Endothelial cell of umbilical vein (primary cell): Measurements from ENCODE around the gene MGAT5. TPM values are rescaled to one million over a fixed set of nuclear protein-coding genes. Genes with fewer than 3 reads are reported as not detected.

Source experiments
- BruUV-seq: library from RNA; stranded (reverse); fragments of 400-500 nt; replicated peaks from 2 replicates; lab custom pipeline; 2021; lab: Mats Ljungman, UMichigan
- CTCF ChIA-PET: fragments of 300-600, 350-600 bp; sonication (Branson Sonifier 250); formaldehyde crosslinking; loops from one replicate; lab custom pipeline; 2021; ENCODE audit warnings: antibody characterized with exemption, inconsistent platforms; lab: Charles Lee
- POLR2A ChIA-PET: fragments of 300-600, 350-600 bp; sonication (Branson Sonifier 250); formaldehyde crosslinking; loops from one replicate; lab custom pipeline; 2021; ENCODE audit warnings: antibody characterized with exemption, inconsistent platforms; lab: Charles Lee
- DNase-seq: peaks from one replicate; pipeline ENCODE4 v3.0.0-alpha.2; 2011; ENCODE audit warnings: low read depth, low spot score
- FAIRE-seq: peaks from 2 replicates; lab custom pipeline; 2011; peaks lifted over from hg19 to GRCh38; lab: Jason Lieb, UNC
- H2AFZ ChIP-seq: 2 replicates; pipeline ENCODE4 v1.6.0; 2012; ENCODE audit warnings: low read depth, low read length, control low read depth, inconsistent platforms
- H3K27ac ChIP-seq: 2 replicates; pipeline ENCODE4 v1.5.1; 2011; ENCODE audit warnings: low read depth, mild to moderate bottlenecking, control low read depth, low read length, moderate library complexity; ENCODE audit not compliant: insufficient read depth
- H3K27me3 ChIP-seq, 2 experiments: 2 replicates each; pipeline versions ENCODE4 v1.6.0 to v1.6.1; 2011; ENCODE audit warnings: low read length in 2 of 2, mixed read lengths in 1 of 2; ENCODE audit not compliant: control insufficient read depth in 2 of 2, insufficient read depth in 2 of 2
- H3K36me3 ChIP-seq, 2 experiments: 2 replicates in 1 of 2; 3 replicates in 1 of 2; pipeline ENCODE4 v1.5.1; 2011; ENCODE audit warnings: low read length in 2 of 2, mild to moderate bottlenecking in 1 of 2, moderate library complexity in 1 of 2; ENCODE audit not compliant: control insufficient read depth in 2 of 2, insufficient read depth in 2 of 2; ENCODE audit errors: extremely low read depth in 1 of 2
- H3K4me1 ChIP-seq: 3 replicates; pipeline ENCODE4 v1.5.1; 2011; ENCODE audit warnings: mild to moderate bottlenecking, low read length; ENCODE audit not compliant: control insufficient read depth, insufficient read depth; ENCODE audit errors: extremely low read depth
- H3K4me2 ChIP-seq: 2 replicates; pipeline ENCODE4 v1.6.1; 2011; ENCODE audit warnings: low read length, control low read depth, mixed read lengths; ENCODE audit not compliant: insufficient read depth
- H3K4me3 ChIP-seq, 3 experiments: fragments of 200-600 bp in 1 of 3; sonication (generic), shearing (Covaris generic) in 1 of 3; replicated peaks in 1 of 3; 2 replicates each; pipeline ENCODE4 v1.5.1; 2011 to 2016; ENCODE audit warnings: control low read depth in 3 of 3, low read length in 3 of 3, mild to moderate bottlenecking in 2 of 3, inconsistent platforms in 1 of 3, low read depth in 1 of 3, moderate library complexity in 1 of 3; ENCODE audit not compliant: insufficient read depth in 1 of 3
- H3K79me2 ChIP-seq: 2 replicates; pipeline ENCODE4 v1.6.0; 2012; ENCODE audit warnings: low read length, inconsistent platforms; ENCODE audit not compliant: control insufficient read depth, insufficient read depth
- H3K9ac ChIP-seq: replicated peaks from 2 replicates; pipeline ENCODE3; 2011; ENCODE audit warnings: low read length, control low read depth; ENCODE audit not compliant: insufficient read depth; ENCODE audit errors: extremely low read depth
- H3K9me1 ChIP-seq: replicated peaks from 3 replicates; pipeline ENCODE4 v1.6.0; 2011; ENCODE audit warnings: mild to moderate bottlenecking, low read length; ENCODE audit not compliant: control insufficient read depth, insufficient read depth; ENCODE audit errors: extremely low read depth
- H3K9me3 ChIP-seq: replicated peaks from 2 replicates; pipeline ENCODE4 v1.5.1; 2012; ENCODE audit warnings: low read length, inconsistent platforms; ENCODE audit not compliant: control insufficient read depth, insufficient read depth
- H4K20me1 ChIP-seq: replicated peaks from 2 replicates; pipeline ENCODE3; 2011; ENCODE audit warnings: mild to moderate bottlenecking, low read length; ENCODE audit not compliant: control insufficient read depth, insufficient read depth; ENCODE audit errors: extremely low read depth
- EZH2 ChIP-seq: IDR thresholded peaks from 2 replicates; pipeline ENCODE4 v1.6.1; 2012; ENCODE audit warnings: borderline replicate concordance, low read depth, mild to moderate bottlenecking, moderate library complexity, low read length, inconsistent platforms; ENCODE audit not compliant: severe bottlenecking
- FOS ChIP-seq: IDR thresholded peaks from 2 replicates; pipeline ENCODE4 v1.6.1; 2011; ENCODE audit warnings: mild to moderate bottlenecking, low read length, moderate library complexity, borderline replicate concordance; ENCODE audit not compliant: insufficient read depth
- GATA2 ChIP-seq: IDR thresholded peaks from 2 replicates; pipeline ENCODE4 v1.7.0; 2011; ENCODE audit warnings: low read depth, mild to moderate bottlenecking, moderate library complexity, mixed read lengths, low read length; ENCODE audit not compliant: insufficient read length, insufficient read depth
- JUN ChIP-seq: IDR thresholded peaks from 2 replicates; pipeline ENCODE4 v1.6.1; 2011; ENCODE audit warnings: borderline replicate concordance, low read depth; ENCODE audit not compliant: insufficient read length, insufficient read depth
- MAX ChIP-seq: IDR thresholded peaks from 2 replicates; pipeline ENCODE4 v1.6.1; 2011; ENCODE audit not compliant: insufficient read depth, insufficient read length
- MYC ChIP-seq: IDR thresholded peaks from one replicate; pipeline ENCODE4 v1.6.1; 2011; ENCODE audit warnings: mild to moderate bottlenecking, low read depth, low read length
- POLR2A ChIP-seq: IDR thresholded peaks from 2 replicates; pipeline ENCODE4 v1.6.1; 2012; ENCODE audit warnings: low read depth, mild to moderate bottlenecking, control low read depth, low read length
- POLR2AphosphoS5 ChIP-seq: IDR thresholded peaks from 2 replicates; pipeline ENCODE4 v1.6.1; 2012; ENCODE audit warnings: low read depth, mild to moderate bottlenecking, control low read depth, low read length, moderate library complexity; ENCODE audit not compliant: insufficient read depth
- dilution Hi-C: fragments of 300-500 bp; cut with MboI; formaldehyde crosslinking; loops from one replicate; pipeline ENCODE4 v1.15.0; 2019; ENCODE audit warnings: low sequenced_read_pairs; ENCODE audit not compliant: extremely low pct_ligation_motif_present
- intact Hi-C: fragments of 100-400 bp; cut with micrococcal nuclease; formaldehyde crosslinking; loops from one replicate; pipeline ENCODE4 v1.10.0; 2022
- polyA plus RNA-seq, 4 experiments: library from polyadenylated mRNA; depleted of rRNA in 3 of 4; stranded (reverse) in 3 of 4; unstranded in 1 of 4; fragments of >200 nt; gene quantifications; 2 replicates each; pipeline versions ENCODE4 v1.2.1 to v1.2.3, GENCODE V29; 2011 to 2012; ENCODE audit warnings: missing spikeins in 1 of 4
- total RNA-seq: library from RNA; stranded (reverse); gene quantifications from 2 replicates; pipeline ENCODE4 v1.2.3, GENCODE V29; 2021
- TF ChIP-seq, protein P1 (sequence below), 2 donors: IDR thresholded peaks; 1 replicate in 1 of 2; 2 replicates in 1 of 2; pipeline ENCODE4 v1.5.1; 2011; ENCODE audit warnings: low read length in 2 of 2, mild to moderate bottlenecking in 2 of 2, moderate library complexity in 2 of 2, control low read depth in 1 of 2, inconsistent platforms in 1 of 2, low read depth in 1 of 2; ENCODE audit not compliant: insufficient read depth in 1 of 2; ENCODE audit errors: extremely low read depth in 1 of 2

The MGAT5 gene
- total and polyA plus RNA-seq, 2 donors (not counting 3 experiments of a cell fraction or from before 2014, with no cell fraction given), result 17.7 to 84.1 TPM

DNA sequence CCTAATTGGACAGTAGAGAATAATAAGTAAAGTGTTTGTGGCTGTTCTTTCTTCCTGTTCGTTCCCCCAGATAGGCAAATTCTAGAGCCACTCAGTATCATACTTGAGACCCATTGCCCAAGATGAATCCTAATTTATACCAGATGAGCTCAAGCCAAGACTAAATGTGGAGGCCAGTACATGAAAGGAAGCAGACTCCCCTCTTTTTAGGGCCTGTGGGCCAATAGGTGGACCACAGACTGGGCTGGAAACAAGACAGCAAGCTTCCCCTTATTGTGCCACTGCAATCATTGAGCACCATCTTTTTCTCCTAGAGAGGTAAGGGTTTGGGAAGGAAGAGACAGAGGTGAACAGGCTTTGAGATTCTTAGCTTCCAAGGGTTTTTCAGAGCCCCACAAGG is 141.9 kb downstream of the MGAT5 start:
- dilution Hi-C loops, result no loop called here
- CTCF ChIA-PET, result interaction anchor here (0.9 to 11.1 kb wide), 4 partner anchors 11 to 55 kb away, joined by 4 to 98 read pairs (median 27); no protein-coding TSS in a partner anchor
- Histone ChIP-seq H3K27ac (no peak overlapping the region), H3K36me3 (no peaks in the 10 kb centered on the region), H3K27me3 (no peaks in the 10 kb centered on the region), H3K79me2 (no peaks in the 10 kb centered on the region), H2AFZ (no peak overlapping the region), H3K9ac (no peak overlapping the region), H3K4me2 (no peak overlapping the region), H3K4me3 (no peak overlapping the region), H3K4me1 (peaks cover 38% of the 10 kb centered on the region), H3K9me3 (no peaks in the 10 kb centered on the region), H3K9me1 (no peaks in the 10 kb centered on the region), H4K20me1 (no peaks in the 10 kb centered on the region)
- DNase-seq (no peak), FAIRE-seq (no peak)
- POLR2A ChIA-PET, result interaction anchor here (0.7 kb wide), 1 partner anchor 14 kb away, joined by 3 read pairs; no protein-coding TSS in a partner anchor
- BruUV-seq, result no TSS peak
- intact Hi-C loops, result no loop called here
- no peak for TF ChIP-seq POLR2AphosphoS5
- no peak for TF ChIP-seq GATA2
- no peak for TF ChIP-seq JUN
- TF ChIP-seq EZH2, result no peak
- no peak for TF ChIP-seq MAX
- no peak for TF ChIP-seq MYC
- TF ChIP-seq POLR2A, result no peak

DNA sequence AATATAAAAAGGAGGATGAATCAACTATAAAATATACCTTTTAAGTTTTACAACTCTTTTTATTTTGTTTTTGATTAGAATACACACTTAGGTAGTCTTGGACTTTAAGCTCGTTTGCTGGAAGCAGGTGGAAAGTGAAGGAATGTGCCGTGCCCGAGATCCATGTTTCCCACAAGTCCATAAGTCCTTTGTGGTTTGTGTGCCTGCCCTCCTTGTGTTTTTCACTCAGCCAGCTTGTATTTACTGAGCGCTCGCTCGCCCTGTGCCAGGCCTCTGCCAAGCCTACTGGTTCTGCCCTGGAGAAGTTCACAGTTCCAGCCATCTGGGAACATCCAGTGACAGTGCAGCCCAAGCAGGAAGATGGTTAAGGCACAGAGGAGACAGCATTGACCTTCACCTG is 142.6 kb downstream of the MGAT5 start:
- H4K20me1 ChIP-seq, result no peaks in the 10 kb centered on the region
- H3K27ac ChIP-seq, result no peak overlapping the region
- H3K4me2 ChIP-seq, result no peak overlapping the region
- H3K9me3 ChIP-seq, result no peaks in the 10 kb centered on the region
- peaks cover 44% of the 10 kb centered on the region for H3K4me1 ChIP-seq
- intact Hi-C loops (no loop called here), dilution Hi-C loops (no loop called here)
- H3K79me2 ChIP-seq, result no peaks in the 10 kb centered on the region
- H3K36me3 ChIP-seq, result no peaks in the 10 kb centered on the region
- TF ChIP-seq MAX, result no peak
- TF ChIP-seq MYC, result no peak
- no peak for TF ChIP-seq EZH2
- TF ChIP-seq, protein P1, sequence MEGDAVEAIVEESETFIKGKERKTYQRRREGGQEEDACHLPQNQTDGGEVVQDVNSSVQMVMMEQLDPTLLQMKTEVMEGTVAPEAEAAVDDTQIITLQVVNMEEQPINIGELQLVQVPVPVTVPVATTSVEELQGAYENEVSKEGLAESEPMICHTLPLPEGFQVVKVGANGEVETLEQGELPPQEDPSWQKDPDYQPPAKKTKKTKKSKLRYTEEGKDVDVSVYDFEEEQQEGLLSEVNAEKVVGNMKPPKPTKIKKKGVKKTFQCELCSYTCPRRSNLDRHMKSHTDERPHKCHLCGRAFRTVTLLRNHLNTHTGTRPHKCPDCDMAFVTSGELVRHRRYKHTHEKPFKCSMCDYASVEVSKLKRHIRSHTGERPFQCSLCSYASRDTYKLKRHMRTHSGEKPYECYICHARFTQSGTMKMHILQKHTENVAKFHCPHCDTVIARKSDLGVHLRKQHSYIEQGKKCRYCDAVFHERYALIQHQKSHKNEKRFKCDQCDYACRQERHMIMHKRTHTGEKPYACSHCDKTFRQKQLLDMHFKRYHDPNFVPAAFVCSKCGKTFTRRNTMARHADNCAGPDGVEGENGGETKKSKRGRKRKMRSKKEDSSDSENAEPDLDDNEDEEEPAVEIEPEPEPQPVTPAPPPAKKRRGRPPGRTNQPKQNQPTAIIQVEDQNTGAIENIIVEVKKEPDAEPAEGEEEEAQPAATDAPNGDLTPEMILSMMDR (IDR thresholded peaks at IDR 0.05; ENCODE audit: extremely low read depth in 1 of 2, insufficient read depth in 1 of 2, low read depth in 1 of 2, low read length in 2 of 2), result no peak
- TF ChIP-seq FOS, result no peak
- no peak for TF ChIP-seq GATA2
- TF ChIP-seq POLR2AphosphoS5, result no peak
- no peak for TF ChIP-seq JUN
- no peak for TF ChIP-seq POLR2A
- no peak for DNase-seq
- BruUV-seq, result no TSS peak
- FAIRE-seq, result no peak
- no peaks in the 10 kb centered on the region for H3K9me1 ChIP-seq
- no peak overlapping the region for H3K9ac ChIP-seq
- ChIA-PET CTCF (interaction anchor here (2.3 to 11.1 kb wide), 3 partner anchors 14 to 55 kb away, joined by 6 to 98 read pairs (median 48); no protein-coding TSS in a partner anchor), POLR2A (no interaction called here)
- H3K4me3 ChIP-seq, result no peak overlapping the region
- H2AFZ ChIP-seq, result no peak overlapping the region
- H3K27me3 ChIP-seq, result no peaks in the 10 kb centered on the region
